DND-41 (cell line): ENCODE measurements around the gene RIN3.

Experiments used
- ATAC-seq: fragments of 200-7000 bp; cut with Tn5 transposase; 3 replicates; pipeline ENCODE4 v1.9.1; 2021; ENCODE audit warnings: low read depth; ENCODE audit not compliant: insufficient read depth
- DNase-seq: peaks from one replicate; pipeline ENCODE4 v3.0.0-alpha.2; 2020
- H2AFZ ChIP-seq: 2 replicates; pipeline ENCODE4 v1.6.0; 2012; ENCODE audit warnings: low read depth, low read length
- H3K27ac ChIP-seq: 2 replicates; pipeline ENCODE4 v1.5.1; 2012; ENCODE audit warnings: low read length, inconsistent platforms
- H3K27me3 ChIP-seq: fragments of 200-600 bp; sonication (generic); 2 replicates; pipeline ENCODE4 v1.6.0; 2012; ENCODE audit warnings: low read length, mild to moderate bottlenecking, inconsistent platforms; ENCODE audit not compliant: insufficient read depth, poor library complexity
- H3K36me3 ChIP-seq: 2 replicates; pipeline ENCODE4 v1.5.1; 2012; ENCODE audit warnings: low read length, inconsistent platforms; ENCODE audit not compliant: insufficient read depth
- H3K4me1 ChIP-seq: 2 replicates; pipeline ENCODE4 v1.5.1; 2012; ENCODE audit warnings: mild to moderate bottlenecking, low read length; ENCODE audit not compliant: insufficient read depth
- H3K4me2 ChIP-seq: 2 replicates; pipeline ENCODE4 v1.6.0; 2012; ENCODE audit warnings: mild to moderate bottlenecking, moderate library complexity, low read length, inconsistent platforms; ENCODE audit not compliant: insufficient read depth
- H3K4me3 ChIP-seq, 2 experiments: fragments of 200-600 bp in 1 of 2; shearing (Covaris generic) in 1 of 2; 2 replicates each; pipeline ENCODE4 v1.5.1; 2012 to 2016; ENCODE audit warnings: inconsistent platforms in 2 of 2, low read length in 2 of 2, mild to moderate bottlenecking in 2 of 2, low read depth in 1 of 2, moderate library complexity in 1 of 2
- H3K79me2 ChIP-seq: 2 replicates; pipeline ENCODE4 v1.6.0; 2012; ENCODE audit warnings: low read length, inconsistent platforms; ENCODE audit not compliant: insufficient read depth
- H3K9ac ChIP-seq: 2 replicates; pipeline ENCODE4 v1.6.0; 2012; ENCODE audit warnings: low read depth, mild to moderate bottlenecking, inconsistent platforms, low read length, moderate library complexity
- H3K9me3 ChIP-seq: 2 replicates; pipeline ENCODE4 v1.5.1; 2012; ENCODE audit warnings: low read length, moderate library complexity, mild to moderate bottlenecking, inconsistent platforms; ENCODE audit not compliant: insufficient read depth, severe bottlenecking
- H4K20me1 ChIP-seq: 2 replicates; pipeline ENCODE4 v1.6.0; 2012; ENCODE audit warnings: low read length; ENCODE audit not compliant: insufficient read depth
- CTCF ChIP-seq: IDR thresholded peaks from 2 replicates; pipeline ENCODE4 v1.5.1; 2012; ENCODE audit warnings: borderline replicate concordance, low read length, moderate library complexity, mild to moderate bottlenecking; ENCODE audit not compliant: poor library complexity, severe bottlenecking; ENCODE audit errors: extremely low read depth
- EZH2 ChIP-seq: IDR thresholded peaks from 3 replicates; pipeline ENCODE4 v1.6.1; 2012; ENCODE audit warnings: borderline replicate concordance, low read depth, mild to moderate bottlenecking, moderate library complexity, low read length, inconsistent platforms; ENCODE audit not compliant: severe bottlenecking

Gene RIN3

GRCh38 chr14:92496191-92496857 lies 17.3 kb upstream of the RIN3 start:
- no peak overlapping the region for H3K27ac ChIP-seq
- no peak for ATAC-seq
- no peaks in the 10 kb centered on the region for H3K9me3 ChIP-seq
- H3K27me3 ChIP-seq: no peaks in the 10 kb centered on the region
- no peak for TF ChIP-seq CTCF
- no peak for TF ChIP-seq EZH2
- no peak for DNase-seq
- H3K4me2 ChIP-seq: no peak overlapping the region
- H4K20me1 ChIP-seq: no peaks in the 10 kb centered on the region
- H3K79me2 ChIP-seq: no peaks in the 10 kb centered on the region
- no peaks in the 10 kb centered on the region for H3K4me1 ChIP-seq
- H3K36me3 ChIP-seq: no peaks in the 10 kb centered on the region
- no peak overlapping the region for H3K4me3 ChIP-seq
- no peak overlapping the region for H2AFZ ChIP-seq
- H3K9ac ChIP-seq: no peak overlapping the region

- ATAC-seq: no peak
- H3K4me3 ChIP-seq: no peak overlapping the region
- H3K4me2 ChIP-seq: no peak overlapping the region
- H3K9me3 ChIP-seq: no peaks in the 10 kb centered on the region
- TF ChIP-seq EZH2 (no peak), CTCF (no peak)
- no peaks in the 10 kb centered on the region for H4K20me1 ChIP-seq
- H3K9ac ChIP-seq: no peak overlapping the region
- no peak for DNase-seq
- no peaks in the 10 kb centered on the region for H3K4me1 ChIP-seq
- no peaks in the 10 kb centered on the region for H3K79me2 ChIP-seq
- no peaks in the 10 kb centered on the region for H3K27me3 ChIP-seq
- H3K36me3 ChIP-seq: no peaks in the 10 kb centered on the region
- no peak overlapping the region for H2AFZ ChIP-seq
- no peak overlapping the region for H3K27ac ChIP-seq
Observed at GRCh38 chr14:92497391-92497790, 16.2 kb upstream of the RIN3 start.

GRCh38 chr14:92499234-92499633 lies 14.3 kb upstream of the RIN3 start:
- ATAC-seq: no peak
- H3K4me2 ChIP-seq: no peak overlapping the region
- no peaks in the 10 kb centered on the region for H3K36me3 ChIP-seq

More at GRCh38 chr14:92499234-92499633, 14.3 kb upstream of the RIN3 start:
- Histone ChIP-seq H3K4me3 (no peak overlapping the region), H4K20me1 (no peaks in the 10 kb centered on the region), H3K9ac (no peak overlapping the region), H3K9me3 (no peaks in the 10 kb centered on the region), H3K4me1 (no peaks in the 10 kb centered on the region), H3K27ac (no peak overlapping the region), H3K79me2 (no peaks in the 10 kb centered on the region), H3K27me3 (no peaks in the 10 kb centered on the region), H2AFZ (no peak overlapping the region)
- no peak for DNase-seq
- TF ChIP-seq EZH2 (no peak), CTCF (no peak)
